ENCODE results near the gene ZNF429. TPM values are rescaled to one million over a fixed set of nuclear protein-coding genes. Genes with fewer than 3 reads are reported as not detected.

Gene ZNF429
- total RNA-seq, 2 experiments from 2014 or later: 8.0 to 9.2 TPM

DNA sequence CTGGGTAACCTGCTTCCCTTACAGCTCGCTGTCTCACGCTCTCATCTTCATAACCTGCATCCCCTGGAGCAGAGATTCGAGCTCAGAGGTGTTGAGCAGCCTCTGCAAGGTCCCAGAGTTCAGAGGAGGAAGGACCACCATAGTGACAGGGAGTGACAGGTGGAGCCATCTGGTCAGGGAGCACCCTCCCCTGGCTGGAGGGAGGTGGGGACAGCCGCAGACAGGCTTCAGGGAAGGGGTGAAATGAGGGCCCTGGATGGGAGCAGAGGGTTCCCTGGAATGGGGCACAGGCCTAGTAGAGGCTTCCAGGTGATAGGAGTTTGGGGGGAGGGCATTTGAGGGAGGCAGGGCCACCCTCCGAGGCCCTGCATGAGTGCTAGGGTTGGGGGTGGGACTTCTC is 82.1 kb downstream of the ZNF429 start:
- ChIA-PET CTCF (no interaction called here), POLR2A (interaction anchor here (4.0 to 4.6 kb wide), 2 partner anchors 18 to 82 kb away, joined by 30 to 43 read pairs; partner anchors contain the start of gene ZNF429)
- Mint-ChIP-seq H3K4me3 (peak overlapping the region; percentile 87), H3K9me3 (no peaks in the 10 kb centered on the region), H3K27ac (peak overlapping the region; percentile 55), H3K4me1 (ENCODE audit: low read depth) (peaks cover 43% of the 10 kb centered on the region), H3K36me3 (ENCODE audit: low read depth) (no peaks in the 10 kb centered on the region), H3K27me3 (no peaks in the 10 kb centered on the region)
- peaks cover 4% of the 10 kb centered on the region for H3K4me1 ChIP-seq (ENCODE audit: insufficient read depth, low read length)
- TF ChIP-seq, protein P1, sequence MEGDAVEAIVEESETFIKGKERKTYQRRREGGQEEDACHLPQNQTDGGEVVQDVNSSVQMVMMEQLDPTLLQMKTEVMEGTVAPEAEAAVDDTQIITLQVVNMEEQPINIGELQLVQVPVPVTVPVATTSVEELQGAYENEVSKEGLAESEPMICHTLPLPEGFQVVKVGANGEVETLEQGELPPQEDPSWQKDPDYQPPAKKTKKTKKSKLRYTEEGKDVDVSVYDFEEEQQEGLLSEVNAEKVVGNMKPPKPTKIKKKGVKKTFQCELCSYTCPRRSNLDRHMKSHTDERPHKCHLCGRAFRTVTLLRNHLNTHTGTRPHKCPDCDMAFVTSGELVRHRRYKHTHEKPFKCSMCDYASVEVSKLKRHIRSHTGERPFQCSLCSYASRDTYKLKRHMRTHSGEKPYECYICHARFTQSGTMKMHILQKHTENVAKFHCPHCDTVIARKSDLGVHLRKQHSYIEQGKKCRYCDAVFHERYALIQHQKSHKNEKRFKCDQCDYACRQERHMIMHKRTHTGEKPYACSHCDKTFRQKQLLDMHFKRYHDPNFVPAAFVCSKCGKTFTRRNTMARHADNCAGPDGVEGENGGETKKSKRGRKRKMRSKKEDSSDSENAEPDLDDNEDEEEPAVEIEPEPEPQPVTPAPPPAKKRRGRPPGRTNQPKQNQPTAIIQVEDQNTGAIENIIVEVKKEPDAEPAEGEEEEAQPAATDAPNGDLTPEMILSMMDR (IDR thresholded peaks at IDR 0.05): no peak
- intact Hi-C loops (cut with DNase I, micrococcal nuclease): loop anchor here in 1 of 2 experiments (10.0 kb wide), 1 partner anchor 247 kb away; the partner anchor contains the start of gene ZNF43
- no peak overlapping the region for H3K4me3 ChIP-seq (ENCODE audit: low read length)
- H3K27ac ChIP-seq (ENCODE audit: low read depth in 1 of 2, low read length in 2 of 2): no peak overlapping the region
- H3K9me3 ChIP-seq (ENCODE audit: control insufficient read depth in 1 of 2, insufficient read depth in 1 of 2, low read length in 2 of 2): peaks cover 0 to 59% of the 10 kb centered on the region in 2 experiments
- DNase-seq (no peak), ATAC-seq (ENCODE audit: poor library complexity) (no peak)
- H3K36me3 ChIP-seq (ENCODE audit: insufficient read depth, low read length): no peaks in the 10 kb centered on the region
- H3K27me3 ChIP-seq (ENCODE audit: control insufficient read depth in 1 of 2, insufficient read depth in 2 of 2, low read length in 2 of 2): no peaks in the 10 kb centered on the region

- no peaks in the 10 kb centered on the region for H3K9me3 Mint-ChIP-seq
- H3K4me3 Mint-ChIP-seq: peak overlapping the region; percentile 87
- Histone ChIP-seq H3K27me3 (ENCODE audit: control insufficient read depth in 1 of 2, insufficient read depth in 2 of 2, low read length in 2 of 2) (no peaks in the 10 kb centered on the region), H3K27ac (ENCODE audit: low read depth in 1 of 2, low read length in 2 of 2) (no peak overlapping the region), H3K9me3 (ENCODE audit: control insufficient read depth in 1 of 2, insufficient read depth in 1 of 2, low read length in 2 of 2) (peaks cover 0 to 57% of the 10 kb centered on the region in 2 experiments), H3K4me3 (ENCODE audit: low read length) (no peak overlapping the region), H3K36me3 (ENCODE audit: insufficient read depth, low read length) (no peaks in the 10 kb centered on the region), H3K4me1 (ENCODE audit: insufficient read depth, low read length) (peaks cover 4% of the 10 kb centered on the region)
- ChIA-PET POLR2A (interaction anchor here (4.6 kb wide), 1 partner anchor 19 kb away, joined by 43 read pairs; no protein-coding TSS in a partner anchor), CTCF (no interaction called here)
- TF ChIP-seq, protein P1 (IDR thresholded peaks at IDR 0.05): no peak
- peaks cover 43% of the 10 kb centered on the region for H3K4me1 Mint-ChIP-seq (ENCODE audit: low read depth)
- peak overlapping the region; percentile 55 for H3K27ac Mint-ChIP-seq
- intact Hi-C loops (cut with DNase I, micrococcal nuclease): loop anchor here in 1 of 2 experiments (10.0 kb wide), 1 partner anchor 247 kb away; the partner anchor contains the start of gene ZNF43
- DNase-seq (no peak), ATAC-seq (ENCODE audit: poor library complexity) (no peak)
- no peaks in the 10 kb centered on the region for H3K27me3 Mint-ChIP-seq
- H3K36me3 Mint-ChIP-seq (ENCODE audit: low read depth): no peaks in the 10 kb centered on the region
Measured at GRCh38 chr19:21588065-21588601, 82.7 kb downstream of the ZNF429 start.

GRCh38 chr19:21590867-21591266 is 85.5 kb downstream of the ZNF429 start:
- H3K36me3 ChIP-seq (ENCODE audit: insufficient read depth, low read length): no peaks in the 10 kb centered on the region
- no peaks in the 10 kb centered on the region for H3K27me3 ChIP-seq (ENCODE audit: control insufficient read depth in 1 of 2, insufficient read depth in 2 of 2, low read length in 2 of 2)
- H3K4me3 ChIP-seq (ENCODE audit: low read length): no peak overlapping the region
- Mint-ChIP-seq H3K36me3 (ENCODE audit: low read depth) (no peaks in the 10 kb centered on the region), H3K27me3 (no peaks in the 10 kb centered on the region), H3K27ac (no peak overlapping the region), H3K4me3 (no peak overlapping the region), H3K4me1 (ENCODE audit: low read depth) (peaks cover 22% of the 10 kb centered on the region), H3K9me3 (no peaks in the 10 kb centered on the region)
- no peak overlapping the region for H3K27ac ChIP-seq (ENCODE audit: low read depth in 1 of 2, low read length in 2 of 2)
- ChIA-PET CTCF (interaction anchor here (1.4 kb wide), 1 partner anchor 11 kb away, joined by 3 read pairs; no protein-coding TSS in a partner anchor), POLR2A (interaction anchor here (1.3 to 1.6 kb wide), 2 partner anchors 11 to 13 kb away, joined by 3 to 7 read pairs; no protein-coding TSS in a partner anchor)
- ATAC-seq (ENCODE audit: poor library complexity): no peak
- DNase-seq: no peak
- H3K9me3 ChIP-seq (ENCODE audit: control insufficient read depth in 1 of 2, insufficient read depth in 1 of 2, low read length in 2 of 2): peaks cover 0 to 33% of the 10 kb centered on the region in 2 experiments
- TF ChIP-seq, protein P1 (IDR thresholded peaks at IDR 0.05): no peak
- H3K4me1 ChIP-seq (ENCODE audit: insufficient read depth, low read length): peaks cover 4% of the 10 kb centered on the region
- intact Hi-C loops (cut with DNase I, micrococcal nuclease): no loop called here

Measured in CD4-positive, alpha-beta T cell (primary cell).